Middle frontal gyrus (tissue), 1 donor: ENCODE data around the gene TRABD2B.

Experiments used
- DNase-seq: peaks from one replicate; pipeline ENCODE4 v3.0.0-alpha.2; 2015; ENCODE audit warnings: low spot score; ENCODE audit errors: extremely low spot score

The TRABD2B gene

GRCh38 chr1:47805018-47805417 is 192.2 kb downstream of the TRABD2B start:
- no peak for DNase-seq

- no peak for DNase-seq
Measured at GRCh38 chr1:47803815-47804501, 193.2 kb downstream of the TRABD2B start.

- DNase-seq = no peak
Measured at GRCh38 chr1:47797575-47797974, 199.6 kb downstream of the TRABD2B start.

- DNase-seq = no peak
Measured at GRCh38 chr1:47796626-47797025, 200.6 kb downstream of the TRABD2B start.

- no peak for DNase-seq
Measured at GRCh38 chr1:47795102-47795501, 202.1 kb downstream of the TRABD2B start.

GRCh38 chr1:47794530-47794929 is 202.7 kb downstream of the TRABD2B start:
- DNase-seq = no peak

DNA sequence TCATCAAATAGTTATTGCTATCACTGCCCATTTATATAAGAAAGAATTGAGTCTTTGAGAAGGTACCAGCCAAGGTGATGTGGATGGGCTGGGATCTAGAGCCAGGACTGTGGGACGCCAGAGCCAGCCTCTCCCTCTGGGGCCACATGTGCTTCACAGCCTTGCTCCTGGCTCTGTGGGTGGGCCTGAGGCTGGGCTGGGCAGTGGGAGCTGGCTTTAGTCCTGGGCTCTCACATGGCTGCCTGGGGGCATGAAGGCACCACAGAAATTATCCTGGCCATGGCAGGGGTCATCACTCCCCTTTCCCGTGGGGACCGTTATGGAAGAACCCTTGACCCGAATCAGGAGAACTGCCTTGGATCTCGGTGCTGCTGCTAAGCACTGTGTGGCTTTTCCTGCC is 203.1 kb downstream of the TRABD2B start:
- no peak for DNase-seq

DNA sequence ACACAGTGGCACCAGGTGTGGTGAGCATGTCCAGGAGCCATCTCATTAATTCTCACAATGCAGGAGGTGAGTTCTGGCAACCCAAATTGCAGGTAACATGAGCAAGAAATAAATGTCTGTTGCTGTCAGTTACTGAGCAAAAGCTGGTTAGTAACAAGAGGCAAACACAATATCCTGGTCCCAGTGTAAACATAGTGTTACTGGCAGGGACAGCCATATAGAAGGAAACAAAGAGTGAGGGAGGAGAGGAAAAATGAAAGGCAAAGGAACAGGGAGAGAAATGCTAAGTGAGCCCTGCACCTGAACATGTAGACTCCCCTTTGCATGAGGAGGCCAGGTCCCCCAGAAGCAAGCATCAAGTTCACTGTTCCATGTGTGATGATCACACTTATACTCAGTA is 203.6 kb downstream of the TRABD2B start:
- no peak for DNase-seq

DNA sequence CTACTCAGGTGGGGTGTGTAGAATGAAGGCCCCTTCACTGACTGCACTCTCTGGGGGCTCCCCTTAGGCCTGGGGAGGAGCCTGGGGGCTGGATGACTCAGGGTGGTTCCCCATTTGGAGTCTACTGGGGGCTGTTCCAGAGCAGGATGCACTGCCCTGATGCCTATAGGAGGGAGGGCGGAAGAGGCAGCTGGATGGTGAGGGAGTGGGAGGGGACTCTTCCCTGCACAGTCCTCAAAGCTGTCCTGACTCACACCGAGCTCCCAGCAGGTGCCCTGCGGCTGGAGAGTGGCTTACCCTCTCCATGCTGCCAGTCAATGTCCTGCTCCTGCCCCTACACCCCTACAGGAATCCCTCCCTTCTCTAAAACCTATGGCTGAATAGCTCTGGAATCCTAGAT is 204.4 kb downstream of the TRABD2B start:
- no peak for DNase-seq

- DNase-seq = no peak
Measured at GRCh38 chr1:47791879-47792608, 205.1 kb downstream of the TRABD2B start.

DNA sequence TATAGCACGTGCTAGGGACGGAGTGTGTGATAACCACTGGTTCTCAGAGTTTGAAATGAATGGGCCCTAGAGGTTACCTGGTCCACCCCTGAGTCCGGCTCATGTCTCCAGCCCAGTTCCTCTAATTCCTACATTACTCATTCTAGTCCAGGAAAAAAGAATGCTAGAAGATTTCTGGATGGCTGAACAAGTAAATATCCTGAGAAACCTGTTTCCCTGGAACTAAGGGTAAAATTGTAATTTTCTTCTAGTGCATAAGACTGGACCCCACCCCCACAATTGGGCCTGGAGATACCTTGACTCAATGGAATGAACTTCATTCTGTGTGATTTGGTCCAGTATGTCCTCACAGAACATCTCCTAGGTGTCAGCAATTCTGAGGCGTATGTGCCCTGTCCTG is 208.4 kb downstream of the TRABD2B start:
- no peak for DNase-seq

DNA sequence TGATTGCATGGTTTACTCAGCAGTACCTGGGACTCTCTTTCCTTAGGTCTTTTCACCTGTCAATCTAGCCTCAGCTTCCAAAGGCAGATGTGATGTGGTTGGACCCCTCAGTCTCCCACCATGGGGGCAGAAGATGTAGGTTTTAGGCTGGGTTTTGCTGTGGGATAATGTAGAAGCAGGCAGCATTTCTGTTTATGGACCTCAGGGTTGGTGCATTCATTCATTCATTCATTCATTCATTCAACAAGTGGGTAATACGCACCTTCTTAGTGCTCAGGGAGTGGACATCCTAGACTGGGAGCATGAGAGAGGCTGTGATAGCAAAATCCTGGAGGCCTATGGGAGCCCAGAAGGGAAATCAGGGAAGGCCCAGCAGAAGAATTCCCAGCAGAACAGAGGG is 209.6 kb downstream of the TRABD2B start:
- no peak for DNase-seq

DNA sequence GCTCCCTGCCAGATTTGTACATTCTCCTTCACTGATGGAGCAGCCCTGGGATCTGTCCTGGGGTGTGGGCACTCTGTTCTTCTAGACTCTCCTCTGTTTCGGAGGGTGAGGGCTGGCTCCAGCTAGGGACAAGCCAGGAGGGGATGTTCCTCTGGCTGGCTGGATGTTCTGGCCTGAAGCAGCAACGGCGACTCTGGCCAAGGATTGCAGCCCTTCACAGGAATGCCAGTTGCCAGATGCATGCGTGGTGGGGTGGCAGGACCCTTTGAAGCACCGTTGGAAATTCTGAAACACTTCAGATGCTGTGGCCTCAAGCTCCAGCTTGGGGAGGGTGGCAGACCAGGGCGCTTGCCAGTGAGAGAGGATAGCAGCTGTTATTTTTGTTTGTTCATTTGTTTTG is 210.9 kb downstream of the TRABD2B start:
- no peak for DNase-seq

DNA sequence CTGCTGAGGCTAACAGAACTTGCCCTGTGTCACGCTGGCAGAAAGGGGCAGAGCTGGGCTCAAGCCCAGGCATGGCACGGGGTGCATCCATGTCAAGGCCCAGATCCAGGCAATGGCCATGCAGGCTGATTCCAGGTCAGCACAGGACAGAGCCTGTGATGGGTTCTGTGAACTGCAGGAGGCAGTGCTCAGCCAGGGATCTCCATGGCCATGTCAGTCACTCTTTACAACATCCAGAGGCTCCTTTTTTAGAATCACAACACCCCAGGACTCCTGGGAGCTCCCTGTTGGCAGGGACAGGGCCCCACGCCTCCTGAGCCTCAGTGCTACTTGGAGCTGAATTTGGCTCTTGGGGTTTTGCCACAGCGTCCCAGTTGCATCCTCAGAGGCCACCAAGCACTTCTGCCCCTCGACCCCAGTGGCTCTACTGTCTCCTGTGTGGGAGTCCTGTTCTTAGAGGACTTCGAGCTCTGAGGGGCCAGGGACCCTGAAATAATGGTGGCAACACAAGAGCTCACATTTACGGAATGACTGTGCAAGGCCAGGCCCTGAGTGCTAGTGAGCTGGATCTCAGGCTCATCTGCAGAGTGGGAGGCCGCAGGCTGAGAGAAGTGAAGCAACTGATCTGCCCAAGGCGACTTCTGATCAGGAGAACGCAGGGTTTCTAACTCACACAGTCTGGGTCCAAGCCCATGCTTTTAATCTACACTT is 211.5 kb downstream of the TRABD2B start:
- DNase-seq = no peak

- no peak for DNase-seq
Measured at GRCh38 chr1:47785118-47785517, 212.1 kb downstream of the TRABD2B start.

- no peak for DNase-seq
Measured at GRCh38 chr1:47784497-47784822, 212.7 kb downstream of the TRABD2B start.

- no peak for DNase-seq
Measured at GRCh38 chr1:47783638-47784496, 213.3 kb downstream of the TRABD2B start.

GRCh38 chr1:47782414-47783166 is 214.6 kb downstream of the TRABD2B start:
- DNase-seq = no peak

- DNase-seq = no peak
Measured at GRCh38 chr1:47781171-47781959, 215.8 kb downstream of the TRABD2B start.

- DNase-seq = no peak
Measured at GRCh38 chr1:47780469-47780995, 216.7 kb downstream of the TRABD2B start.
